ENCODE measurements around the gene BCKDHA. TPM values are rescaled to one million over a fixed set of nuclear protein-coding genes. Genes with fewer than 3 reads are reported as not detected.
A peak's percentile ranks its signal among the peaks of the same experiment; 100 is the strongest.

The BCKDHA gene
- total RNA-seq, 3 donors from 2014 or later (not counting 1 experiment from before 2014, with no cell fraction given) = 26.5 to 29.0 (median 28.3) TPM

DNA sequence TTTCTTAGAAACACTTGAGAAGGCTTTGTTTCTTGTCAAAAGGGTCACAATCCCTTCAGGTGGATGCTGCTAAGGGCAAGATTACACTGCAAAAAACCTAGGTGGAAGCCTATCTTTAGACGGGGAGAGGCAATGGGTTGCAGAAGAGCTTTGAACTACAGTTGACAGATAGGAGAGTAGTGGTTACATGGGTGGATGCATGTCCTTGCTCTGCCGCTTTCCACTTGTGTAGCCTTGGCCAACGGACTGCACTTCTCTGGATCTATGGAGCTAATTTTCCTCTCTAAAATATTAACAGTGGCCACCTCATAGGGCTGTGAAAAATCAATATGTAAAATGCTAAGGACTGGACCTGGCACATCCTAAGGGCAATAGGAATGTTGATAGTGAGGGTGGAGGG is 980 bp downstream of the BCKDHA start:
- H3K27ac ChIP-seq (ENCODE audit: low read length) = no peak overlapping the region
- TF ChIP-seq CTCF (IDR thresholded peaks at IDR 0.05) = no peak
- Mint-ChIP-seq H3K27me3 (ENCODE audit: low read depth in 2 of 2) (no peaks in the 10 kb centered on the region), H3K9me3 (no peaks in the 10 kb centered on the region), H3K4me1 (peaks cover 38 to 53% of the 10 kb centered on the region in 2 donors), H3K4me3 (peak overlapping the region; percentile 97), H3K36me3 (no peaks in the 10 kb centered on the region), H3K27ac (peak overlapping the region; percentile 99 to 100)
- no peaks in the 10 kb centered on the region for H3K27me3 ChIP-seq (ENCODE audit: control insufficient read depth, insufficient read depth, low read length)
- peaks cover 29% of the 10 kb centered on the region for H3K4me1 ChIP-seq (ENCODE audit: control insufficient read depth, insufficient read depth, low read length)
- H3K36me3 ChIP-seq (ENCODE audit: control insufficient read depth, insufficient read depth, low read length) = peaks cover 7% of the 10 kb centered on the region
- WGBS (ENCODE audit: insufficient coverage) = 66% methylated on average over 2 of the region's 3 CpGs
- no peak overlapping the region for H3K4me3 ChIP-seq (ENCODE audit: low read length)
- no peaks in the 10 kb centered on the region for H3K9me3 ChIP-seq (ENCODE audit: control insufficient read depth, insufficient read depth, low read length)
- intact Hi-C loops (cut with micrococcal nuclease) = no loop called here
- ATAC-seq = no peak
- DNase-seq = no peak

- H3K9me3 ChIP-seq (ENCODE audit: control insufficient read depth, insufficient read depth, low read length) = no peaks in the 10 kb centered on the region
- peak overlapping the region; percentile 97 for H3K4me3 Mint-ChIP-seq
- H3K36me3 Mint-ChIP-seq = no peaks in the 10 kb centered on the region
- no peaks in the 10 kb centered on the region for H3K9me3 Mint-ChIP-seq
- H3K27me3 ChIP-seq (ENCODE audit: control insufficient read depth, insufficient read depth, low read length) = no peaks in the 10 kb centered on the region
- no peak overlapping the region for H3K27ac ChIP-seq (ENCODE audit: low read length)
- H3K4me3 ChIP-seq (ENCODE audit: low read length) = no peak overlapping the region
- peaks cover 7% of the 10 kb centered on the region for H3K36me3 ChIP-seq (ENCODE audit: control insufficient read depth, insufficient read depth, low read length)
- no peak for ATAC-seq
- H3K27me3 Mint-ChIP-seq (ENCODE audit: low read depth in 2 of 2) = no peaks in the 10 kb centered on the region
- H3K4me1 ChIP-seq (ENCODE audit: control insufficient read depth, insufficient read depth, low read length) = peaks cover 29% of the 10 kb centered on the region
- WGBS (ENCODE audit: insufficient coverage) = 96% methylated on average over 3 of the region's 3 CpGs
- TF ChIP-seq CTCF (IDR thresholded peaks at IDR 0.05) = no peak
- no peak for DNase-seq
- H3K27ac Mint-ChIP-seq = peak overlapping the region; percentile 99 to 100
- H3K4me1 Mint-ChIP-seq = peaks cover 38 to 55% of the 10 kb centered on the region in 2 donors
- intact Hi-C loops (cut with micrococcal nuclease) = no loop called here
Measured at GRCh38 chr19:41399091-41399490, 1.5 kb downstream of the BCKDHA start.

- Histone ChIP-seq H3K27me3 (ENCODE audit: control insufficient read depth, insufficient read depth, low read length) (no peaks in the 10 kb centered on the region), H3K9me3 (ENCODE audit: control insufficient read depth, insufficient read depth, low read length) (no peaks in the 10 kb centered on the region), H3K4me3 (ENCODE audit: low read length) (no peak overlapping the region), H3K36me3 (ENCODE audit: control insufficient read depth, insufficient read depth, low read length) (peaks cover 7% of the 10 kb centered on the region), H3K27ac (ENCODE audit: low read length) (no peak overlapping the region), H3K4me1 (ENCODE audit: control insufficient read depth, insufficient read depth, low read length) (peaks cover 29% of the 10 kb centered on the region)
- no peak for ATAC-seq
- intact Hi-C loops (cut with micrococcal nuclease) = no loop called here
- DNase-seq = no peak
- 95% methylated on average over 2 of the region's 2 CpGs for WGBS (ENCODE audit: insufficient coverage)
- H3K27ac Mint-ChIP-seq = peak overlapping the region; percentile 99 to 100
- peak overlapping the region; percentile 97 for H3K4me3 Mint-ChIP-seq
- H3K4me1 Mint-ChIP-seq = peaks cover 38 to 55% of the 10 kb centered on the region in 2 donors
- H3K9me3 Mint-ChIP-seq = no peaks in the 10 kb centered on the region
- no peaks in the 10 kb centered on the region for H3K27me3 Mint-ChIP-seq (ENCODE audit: low read depth in 2 of 2)
- no peak for TF ChIP-seq CTCF (IDR thresholded peaks at IDR 0.05)
- no peaks in the 10 kb centered on the region for H3K36me3 Mint-ChIP-seq
Measured at GRCh38 chr19:41399525-41399924, 1.9 kb downstream of the BCKDHA start.

GRCh38 chr19:41401483-41401882 is 3.9 kb downstream of the BCKDHA start:
- H3K27ac Mint-ChIP-seq = no peak overlapping the region
- 83% methylated on average over 3 of the region's 4 CpGs for WGBS (ENCODE audit: insufficient coverage)
- Histone ChIP-seq H3K27ac (ENCODE audit: low read length) (no peak overlapping the region), H3K9me3 (ENCODE audit: control insufficient read depth, insufficient read depth, low read length) (no peaks in the 10 kb centered on the region), H3K4me3 (ENCODE audit: low read length) (no peak overlapping the region), H3K4me1 (ENCODE audit: control insufficient read depth, insufficient read depth, low read length) (peaks cover 22% of the 10 kb centered on the region), H3K36me3 (ENCODE audit: control insufficient read depth, insufficient read depth, low read length) (peaks cover 7% of the 10 kb centered on the region), H3K27me3 (ENCODE audit: control insufficient read depth, insufficient read depth, low read length) (no peaks in the 10 kb centered on the region)
- no peak for TF ChIP-seq CTCF (IDR thresholded peaks at IDR 0.05)
- intact Hi-C loops (cut with micrococcal nuclease) = no loop called here
- ATAC-seq (no peak), DNase-seq (no peak)
- no peak overlapping the region for H3K4me3 Mint-ChIP-seq
- peaks cover 27 to 45% of the 10 kb centered on the region in 2 donors for H3K4me1 Mint-ChIP-seq
- no peaks in the 10 kb centered on the region for H3K27me3 Mint-ChIP-seq (ENCODE audit: low read depth in 2 of 2)
- no peaks in the 10 kb centered on the region for H3K36me3 Mint-ChIP-seq
- no peaks in the 10 kb centered on the region for H3K9me3 Mint-ChIP-seq
